Gastroesophageal sphincter (tissue), 4 donors: Measurements from ENCODE around the gene CAMSAP1. TPM values are rescaled to one million over a fixed set of nuclear protein-coding genes. Genes with fewer than 3 reads are reported as not detected.

Source experiments
- ATAC-seq: fragments of 150-250 bp; one replicate; pipeline ENCODE4 v1.9.1; 2016; ENCODE audit warnings: mild to moderate bottlenecking, moderate library complexity
- H3K27ac ChIP-seq, 4 donors: fragments of 200-600 bp; sonication (generic) in 3 of 4; 1 replicate in 3 of 4; 2 replicates in 1 of 4; pipeline ENCODE4 v1.5.1; 2016 to 2019
- H3K27me3 ChIP-seq: fragments of 200-600 bp; sonication (generic); one replicate; pipeline ENCODE4 v1.5.1; 2019
- H3K36me3 ChIP-seq, 2 donors: fragments of 200-600 bp; sonication (generic); one replicate each; pipeline ENCODE4 v1.5.1; 2019; ENCODE audit warnings: control low read depth in 1 of 2
- H3K4me1 ChIP-seq, 3 donors: fragments of 200-600 bp; sonication (generic); 1 replicate in 2 of 3; 2 replicates in 1 of 3; pipeline ENCODE4 v1.5.1; 2016 to 2019; ENCODE audit warnings: control low read depth in 2 of 3
- H3K4me3 ChIP-seq, 2 donors: fragments of 200-600 bp; sonication (generic); one replicate each; pipeline ENCODE4 v1.5.1; 2019; ENCODE audit warnings: mild to moderate bottlenecking in 1 of 2, moderate library complexity in 1 of 2
- H3K9me3 ChIP-seq, 3 donors: fragments of 200-600 bp; sonication (generic); one replicate each; pipeline ENCODE4 v1.5.1; 2017 to 2019; ENCODE audit warnings: control low read depth in 2 of 3
- EP300 ChIP-seq: sonication (generic); formaldehyde crosslinking; IDR thresholded peaks from one replicate; pipeline ENCODE4 v1.6.1; 2017; ENCODE audit warnings: antibody characterized with exemption, mild to moderate bottlenecking
- POLR2A ChIP-seq, 2 donors: fragments of 450-650 bp; IDR thresholded peaks; one replicate each; pipeline ENCODE4 v1.6.1; 2017; ENCODE audit warnings: antibody characterized with exemption in 2 of 2, mild to moderate bottlenecking in 2 of 2, moderate library complexity in 1 of 2
- POLR2AphosphoS5 ChIP-seq: sonication (generic); formaldehyde crosslinking; IDR thresholded peaks from one replicate; pipeline ENCODE4 v1.6.1; 2017; ENCODE audit warnings: antibody characterized with exemption
- WGBS, 2 donors: methylation state at CpG; one replicate each; pipeline ENCODE4 v1.1.5; 2018; ENCODE audit warnings: low coverage in 1 of 2; 5-methylcytosine and 5-hydroxymethylcytosine counted together
- total RNA-seq, 4 donors: library from RNA; depleted of rRNA; stranded (reverse); fragments of >200 nt; gene quantifications; one replicate each; pipeline ENCODE4 v1.1.0, GENCODE V29; 2016
- TF ChIP-seq, protein P1 (sequence below), 4 experiments: fragments of 200-600 bp in 2 of 4; fragments of 450-650 bp in 2 of 4; sonication (generic) in 1 of 4; IDR thresholded peaks; one replicate each; pipeline ENCODE4 v1.5.1; 2017 to 2019; ENCODE audit warnings: antibody characterized with exemption in 4 of 4, mild to moderate bottlenecking in 2 of 4, moderate library complexity in 2 of 4

The CAMSAP1 gene
- total RNA-seq, 4 donors from 2014 or later = 27.5 to 49.2 (median 28.2) TPM

DNA sequence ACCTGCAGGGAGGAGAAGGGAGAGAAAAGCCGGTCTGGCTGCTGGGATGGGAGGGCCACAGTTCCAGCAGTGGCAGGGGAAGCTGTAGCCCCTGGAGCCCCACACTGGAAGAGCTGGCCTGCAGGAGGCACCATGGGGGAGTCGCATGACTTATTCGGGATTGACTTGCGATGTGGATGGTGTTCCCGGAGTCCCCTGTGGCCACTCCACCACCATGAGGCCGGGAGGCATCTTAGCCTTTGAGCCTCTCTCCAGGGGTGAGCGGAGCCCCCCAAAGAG is 113.3 kb downstream of the CAMSAP1 start:
- H3K27me3 ChIP-seq = peaks cover 7% of the 10 kb centered on the region
- WGBS, 2 donors = 76% methylated on average over 5 of the region's 7 CpGs; no CpG with 5 or more reads in 1 of the 2 donors
- ATAC-seq = no peak

DNA sequence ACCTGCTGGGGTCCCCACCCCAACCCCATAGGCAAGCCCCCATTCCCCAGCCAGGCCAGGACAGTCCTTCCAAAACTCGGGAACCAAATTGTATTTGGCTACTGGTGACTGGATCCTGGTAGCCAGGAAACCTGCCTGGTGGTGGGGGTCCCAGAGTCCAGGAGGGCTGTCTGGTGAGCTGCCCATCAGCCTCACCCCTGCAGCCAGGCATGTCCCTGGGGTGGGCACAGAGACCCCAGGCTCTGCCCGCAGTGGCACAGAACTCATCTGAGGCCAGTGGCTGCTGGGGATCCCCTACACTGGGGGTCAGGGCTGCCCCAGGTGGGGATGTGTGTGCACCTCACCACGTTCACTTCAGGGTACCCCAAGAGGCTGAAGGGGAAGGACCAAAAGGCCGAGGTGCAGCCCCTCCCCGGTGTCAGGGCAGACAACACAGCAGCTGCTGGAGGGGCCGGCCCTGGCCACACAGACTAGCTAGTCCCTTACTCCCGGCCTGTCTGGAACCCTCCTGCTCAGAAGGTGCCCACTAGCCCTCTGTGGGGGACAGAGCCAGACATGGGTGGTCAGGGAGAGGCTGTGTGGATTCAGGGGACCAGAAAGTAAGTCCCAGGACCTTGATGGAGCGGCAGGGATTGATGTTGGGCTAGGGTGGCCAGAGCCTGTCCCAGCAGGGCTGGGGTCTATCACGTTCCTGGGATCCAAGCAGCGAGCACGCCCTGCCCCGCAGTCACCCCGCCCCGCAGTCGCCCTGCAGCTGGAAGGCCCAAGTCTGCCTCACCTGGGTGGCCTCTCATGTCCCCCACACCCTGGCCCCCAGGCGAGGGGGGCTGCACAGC is 113.9 kb downstream of the CAMSAP1 start:
- TF ChIP-seq POLR2AphosphoS5 (no peak), POLR2A (IDR thresholded peaks at IDR 0.05) (no peak), EP300 (no peak)
- TF ChIP-seq, protein P1, sequence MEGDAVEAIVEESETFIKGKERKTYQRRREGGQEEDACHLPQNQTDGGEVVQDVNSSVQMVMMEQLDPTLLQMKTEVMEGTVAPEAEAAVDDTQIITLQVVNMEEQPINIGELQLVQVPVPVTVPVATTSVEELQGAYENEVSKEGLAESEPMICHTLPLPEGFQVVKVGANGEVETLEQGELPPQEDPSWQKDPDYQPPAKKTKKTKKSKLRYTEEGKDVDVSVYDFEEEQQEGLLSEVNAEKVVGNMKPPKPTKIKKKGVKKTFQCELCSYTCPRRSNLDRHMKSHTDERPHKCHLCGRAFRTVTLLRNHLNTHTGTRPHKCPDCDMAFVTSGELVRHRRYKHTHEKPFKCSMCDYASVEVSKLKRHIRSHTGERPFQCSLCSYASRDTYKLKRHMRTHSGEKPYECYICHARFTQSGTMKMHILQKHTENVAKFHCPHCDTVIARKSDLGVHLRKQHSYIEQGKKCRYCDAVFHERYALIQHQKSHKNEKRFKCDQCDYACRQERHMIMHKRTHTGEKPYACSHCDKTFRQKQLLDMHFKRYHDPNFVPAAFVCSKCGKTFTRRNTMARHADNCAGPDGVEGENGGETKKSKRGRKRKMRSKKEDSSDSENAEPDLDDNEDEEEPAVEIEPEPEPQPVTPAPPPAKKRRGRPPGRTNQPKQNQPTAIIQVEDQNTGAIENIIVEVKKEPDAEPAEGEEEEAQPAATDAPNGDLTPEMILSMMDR (IDR thresholded peaks at IDR 0.05) = no peak

More for the DNA sequence above, 113.3 kb downstream of the CAMSAP1 start:
- no peak overlapping the region for H3K27ac ChIP-seq
- no peaks in the 10 kb centered on the region for H3K36me3 ChIP-seq
- H3K4me3 ChIP-seq = no peak overlapping the region
- TF ChIP-seq EP300 = no peak
- TF ChIP-seq, protein P1 (IDR thresholded peaks at IDR 0.05) = no peak
- TF ChIP-seq POLR2AphosphoS5 = no peak
- TF ChIP-seq POLR2A (IDR thresholded peaks at IDR 0.05) = no peak
- no peaks in the 10 kb centered on the region for H3K9me3 ChIP-seq
- H3K4me1 ChIP-seq = peaks cover 0 to 16% (median 0%) of the 10 kb centered on the region in 3 donors

DNA sequence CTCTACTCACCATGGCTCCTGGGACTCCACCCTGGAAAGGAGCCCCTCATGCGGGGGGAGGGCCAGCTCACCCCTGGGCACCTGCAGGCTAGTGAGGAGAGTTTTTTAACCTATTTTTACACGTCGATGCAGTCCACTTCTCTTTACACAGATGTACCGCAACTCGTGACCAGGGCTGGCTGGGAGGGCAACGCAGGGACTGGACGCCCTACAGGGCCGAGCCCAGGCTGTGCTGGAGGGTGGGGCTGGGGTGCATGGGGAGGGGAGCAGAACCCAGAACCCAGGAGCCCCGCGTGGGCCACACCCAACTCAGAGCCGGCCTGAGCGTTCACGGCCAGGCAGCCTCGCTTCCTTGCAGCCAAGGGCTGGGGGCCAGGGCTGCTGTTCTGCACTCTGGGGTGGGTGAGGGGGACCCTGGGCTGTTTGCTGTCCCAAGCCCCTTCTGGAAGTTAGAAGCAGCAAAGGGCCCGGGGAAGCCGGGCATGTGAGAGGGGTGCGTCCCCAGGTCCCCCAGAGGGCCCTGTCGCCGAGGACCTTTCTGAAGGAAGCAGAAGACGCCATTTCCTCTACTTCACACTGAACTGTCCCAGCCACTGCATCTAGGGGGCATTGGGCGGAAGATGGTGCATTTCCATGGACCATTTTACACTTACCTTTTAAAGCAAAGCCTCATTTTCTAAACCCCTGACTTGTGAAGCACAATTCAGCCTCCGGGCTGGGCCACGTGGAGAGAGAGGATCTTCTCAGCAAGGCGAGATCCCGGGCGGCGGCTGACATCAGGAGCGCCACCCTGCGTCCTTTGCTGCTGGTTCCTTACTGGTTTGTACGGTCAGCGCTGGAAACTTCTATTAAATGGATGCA is 114.8 kb downstream of the CAMSAP1 start:
- no peak for ATAC-seq
- Histone ChIP-seq H3K36me3 (no peaks in the 10 kb centered on the region), H3K27ac (no peak overlapping the region), H3K4me3 (no peak overlapping the region), H3K9me3 (no peaks in the 10 kb centered on the region), H3K27me3 (peaks cover 20% of the 10 kb centered on the region), H3K4me1 (peaks cover 0 to 7% (median 0%) of the 10 kb centered on the region in 3 donors)
- 72% methylated on average over 9 of the region's 31 CpGs; no CpG with 5 or more reads in 1 of the 2 donors for WGBS, 2 donors
- TF ChIP-seq, protein P1 (IDR thresholded peaks at IDR 0.05) = no peak
- no peak for TF ChIP-seq POLR2AphosphoS5
- no peak for TF ChIP-seq POLR2A (IDR thresholded peaks at IDR 0.05)
- TF ChIP-seq EP300 = no peak

More for the DNA sequence above, 113.9 kb downstream of the CAMSAP1 start:
- Histone ChIP-seq H3K9me3 (no peaks in the 10 kb centered on the region), H3K4me3 (no peak overlapping the region), H3K27me3 (peaks cover 11% of the 10 kb centered on the region), H3K4me1 (peaks cover 0 to 16% (median 0%) of the 10 kb centered on the region in 3 donors), H3K36me3 (no peaks in the 10 kb centered on the region), H3K27ac (no peak overlapping the region)
- 80% methylated on average over 1 of the region's 16 CpGs; no CpG with 5 or more reads in 1 of the 2 donors for WGBS, 2 donors
- no peak for ATAC-seq

DNA sequence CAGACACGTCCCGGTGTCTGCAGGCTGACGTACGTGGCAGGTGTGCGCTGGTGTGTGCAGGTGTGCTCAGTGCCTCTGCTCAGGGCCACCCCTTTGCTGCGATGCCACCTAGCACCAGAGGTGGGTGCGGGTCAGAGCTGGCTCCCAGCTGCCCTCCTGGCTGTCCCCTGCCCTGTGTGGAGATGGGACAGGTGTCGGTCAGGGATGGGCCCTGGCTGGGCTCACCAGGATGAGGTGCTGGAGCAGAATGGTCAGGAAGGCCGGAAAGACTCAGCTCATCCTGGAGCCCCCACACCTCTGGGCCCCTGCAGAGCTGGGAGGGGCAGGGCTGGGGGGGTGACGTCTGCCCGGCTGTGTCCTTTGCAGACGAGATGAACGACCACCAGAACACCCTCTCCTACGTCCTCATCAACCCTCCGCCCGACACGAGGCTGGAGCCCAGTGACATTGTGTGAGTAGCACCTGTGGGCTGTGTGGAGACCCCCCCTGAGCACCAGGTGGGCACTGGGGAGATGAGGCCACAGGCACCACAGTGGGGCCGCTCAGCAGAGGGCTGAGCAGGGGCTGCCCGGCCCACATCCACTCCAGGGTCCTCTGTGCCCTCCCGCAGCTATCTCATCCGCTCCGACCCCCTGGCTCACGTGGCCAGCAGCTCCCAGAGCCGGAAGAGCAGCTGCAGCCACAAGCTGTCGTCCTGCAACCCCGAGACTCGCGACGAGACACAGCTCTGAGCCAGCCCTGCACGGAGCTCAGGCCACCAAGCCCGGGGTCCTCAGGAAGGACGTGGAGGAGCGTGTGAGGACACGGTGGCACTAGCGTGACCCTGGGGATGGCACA is 115.7 kb downstream of the CAMSAP1 start:
- H3K27ac ChIP-seq = no peak overlapping the region
- no peaks in the 10 kb centered on the region for H3K9me3 ChIP-seq
- H3K27me3 ChIP-seq = peaks cover 28% of the 10 kb centered on the region
- no peak for ATAC-seq
- no peak overlapping the region for H3K4me3 ChIP-seq
- TF ChIP-seq, protein P1 (IDR thresholded peaks at IDR 0.05) = no peak
- TF ChIP-seq POLR2A (IDR thresholded peaks at IDR 0.05) = no peak
- TF ChIP-seq POLR2AphosphoS5 = no peak
- TF ChIP-seq EP300 = no peak
- WGBS, 2 donors = 80 to 93% methylated on average over 3 to 7 of the region's 35 CpGs
- no peaks in the 10 kb centered on the region for H3K36me3 ChIP-seq
- no peaks in the 10 kb centered on the region for H3K4me1 ChIP-seq
